Suppressor macrophage treated with lipopolysaccharide for 1 hour (primary cell): ENCODE measurements around the gene MXRA8.
"Not testable (repeated sequence)": the region's sequence is repeated elsewhere in the genome, so short reads cannot be mapped to it uniquely, and the experiment has no call there.

Experiments
- DNase-seq, 3 donors: peaks; one replicate each; pipeline ENCODE4 v3.0.0-alpha.2; 2020 to 2022

The MXRA8 gene, protein sequence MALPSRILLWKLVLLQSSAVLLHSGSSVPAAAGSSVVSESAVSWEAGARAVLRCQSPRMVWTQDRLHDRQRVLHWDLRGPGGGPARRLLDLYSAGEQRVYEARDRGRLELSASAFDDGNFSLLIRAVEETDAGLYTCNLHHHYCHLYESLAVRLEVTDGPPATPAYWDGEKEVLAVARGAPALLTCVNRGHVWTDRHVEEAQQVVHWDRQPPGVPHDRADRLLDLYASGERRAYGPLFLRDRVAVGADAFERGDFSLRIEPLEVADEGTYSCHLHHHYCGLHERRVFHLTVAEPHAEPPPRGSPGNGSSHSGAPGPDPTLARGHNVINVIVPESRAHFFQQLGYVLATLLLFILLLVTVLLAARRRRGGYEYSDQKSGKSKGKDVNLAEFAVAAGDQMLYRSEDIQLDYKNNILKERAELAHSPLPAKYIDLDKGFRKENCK

DNA sequence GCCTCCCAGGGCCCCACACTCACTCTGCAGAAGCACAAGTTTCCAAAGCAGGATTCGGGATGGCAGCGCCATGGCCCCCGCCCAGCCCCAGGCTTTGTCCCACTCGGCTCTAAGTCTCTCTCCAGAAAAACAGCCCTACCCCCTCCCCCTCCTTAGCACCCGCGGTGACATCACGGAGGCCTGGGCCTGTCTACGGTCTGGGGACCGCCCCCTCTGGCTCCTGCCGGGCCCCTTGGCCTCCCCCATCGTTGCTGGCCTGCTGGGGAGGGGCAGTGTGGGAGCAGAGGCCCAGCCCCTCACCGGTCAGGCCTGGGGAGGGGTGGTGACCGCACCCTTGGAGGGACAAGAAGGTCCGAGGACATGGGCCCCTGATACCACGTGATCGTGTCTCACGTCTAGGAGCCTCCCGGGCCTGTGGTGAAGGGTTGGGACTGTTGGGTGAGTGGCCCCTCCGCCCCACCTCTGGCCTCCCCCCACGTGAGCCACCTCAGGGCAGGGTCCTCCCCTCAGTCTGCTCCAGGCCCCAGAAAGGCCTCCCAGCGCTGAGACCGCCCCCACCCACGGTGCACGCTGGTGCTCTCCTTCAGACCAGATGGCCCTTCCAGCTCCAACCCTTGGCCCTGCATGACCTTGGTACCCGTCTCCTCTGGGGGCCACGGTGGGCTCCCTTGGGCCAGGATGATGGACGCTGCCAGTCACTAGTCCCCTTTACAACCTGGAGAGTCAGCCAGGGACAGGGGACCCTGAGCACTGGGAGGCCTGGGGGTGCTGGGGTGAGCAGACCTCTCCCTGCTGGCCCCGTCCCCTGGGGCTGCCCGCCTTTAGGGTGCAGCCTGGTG is at the start of gene MXRA8:
Gene MXRA8, minus strand, starts transcription at position 123 of the 839 bp plus-strand sequence. Its CDS starts 51 bp downstream, at position 72.
- no peak for DNase-seq

DNA sequence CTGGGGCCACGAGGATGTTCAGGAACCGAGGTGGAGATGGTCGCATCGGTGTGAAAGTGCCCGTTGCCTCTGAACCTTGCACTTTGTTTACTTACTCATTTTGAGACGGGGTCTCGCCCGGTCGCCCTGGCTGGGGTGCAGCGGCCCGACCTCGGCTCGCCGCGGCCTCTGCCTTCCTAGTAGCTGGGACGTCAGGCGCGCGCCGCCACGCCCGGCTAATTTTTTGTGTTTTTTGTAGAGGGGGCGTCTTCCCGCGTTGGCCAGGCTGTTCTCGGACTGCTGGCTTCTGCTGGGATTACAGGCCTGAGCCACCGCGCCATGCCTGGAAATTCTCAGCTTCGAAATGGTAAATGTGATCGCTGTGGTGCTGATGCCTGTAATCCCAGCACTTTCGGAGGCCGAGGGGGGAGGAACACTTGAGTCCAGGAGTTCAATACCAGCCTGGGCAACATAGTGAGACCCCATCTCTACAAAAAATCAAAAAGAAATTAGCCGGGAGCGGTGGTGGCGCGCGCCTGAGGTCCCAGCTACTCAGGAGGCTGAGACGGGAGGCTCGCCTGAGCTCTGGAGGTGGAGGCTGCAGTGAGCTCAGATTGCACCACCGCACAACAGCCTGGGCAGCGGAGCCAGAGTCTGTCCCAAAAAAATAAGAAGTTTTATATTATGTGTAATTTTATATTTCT is 49.4 kb upstream of the MXRA8 start:
- peak; percentile 42 to 55 (median 54) for DNase-seq

- peak; percentile 97 for DNase-seq
These were observed 48.7 kb upstream of the MXRA8 start, which contains the start of gene MRPL20 for GRCh38 chr1:1406821-1407635. MRPL20 (minus strand) TSS chr1:1407293; CDS start chr1:1407217, 76 bp downstream.

- no peak for DNase-seq
These were observed 47.9 kb upstream of the MXRA8 start for GRCh38 chr1:1406101-1406820.

GRCh38 chr1:1403653-1404052 is 45.3 kb upstream of the MXRA8 start:
- DNase-seq = peak; percentile 78 to 80 (median 78)

DNA sequence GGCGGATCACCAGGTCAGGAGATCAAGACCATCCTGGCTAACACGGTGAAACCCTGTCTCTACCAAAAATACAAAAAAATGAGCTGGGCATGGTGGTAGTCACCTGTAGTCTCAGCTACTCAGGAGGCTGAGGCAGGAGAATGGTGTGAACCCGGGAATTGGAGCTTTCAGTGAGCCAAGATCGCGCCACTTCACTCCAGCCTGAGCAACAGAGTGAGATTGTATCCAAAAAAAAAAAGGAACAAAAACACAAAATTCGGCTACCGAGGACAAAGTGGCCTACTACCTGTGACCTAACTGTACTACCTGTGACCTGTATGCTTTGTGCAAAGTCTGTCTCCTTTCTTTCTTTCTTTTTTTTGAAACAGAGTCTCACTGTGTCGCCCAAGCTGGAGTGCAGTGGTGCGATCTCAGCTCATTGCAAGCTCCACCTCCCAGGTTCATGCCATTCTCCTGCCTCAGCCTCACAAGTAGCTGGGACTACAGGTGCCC is 44.6 kb upstream of the MXRA8 start:
- not testable (repeated sequence) for DNase-seq

GRCh38 chr1:1402072-1402900 is 43.9 kb upstream of the MXRA8 start:
- peak; percentile 46 to 62 (median 53) for DNase-seq

DNA sequence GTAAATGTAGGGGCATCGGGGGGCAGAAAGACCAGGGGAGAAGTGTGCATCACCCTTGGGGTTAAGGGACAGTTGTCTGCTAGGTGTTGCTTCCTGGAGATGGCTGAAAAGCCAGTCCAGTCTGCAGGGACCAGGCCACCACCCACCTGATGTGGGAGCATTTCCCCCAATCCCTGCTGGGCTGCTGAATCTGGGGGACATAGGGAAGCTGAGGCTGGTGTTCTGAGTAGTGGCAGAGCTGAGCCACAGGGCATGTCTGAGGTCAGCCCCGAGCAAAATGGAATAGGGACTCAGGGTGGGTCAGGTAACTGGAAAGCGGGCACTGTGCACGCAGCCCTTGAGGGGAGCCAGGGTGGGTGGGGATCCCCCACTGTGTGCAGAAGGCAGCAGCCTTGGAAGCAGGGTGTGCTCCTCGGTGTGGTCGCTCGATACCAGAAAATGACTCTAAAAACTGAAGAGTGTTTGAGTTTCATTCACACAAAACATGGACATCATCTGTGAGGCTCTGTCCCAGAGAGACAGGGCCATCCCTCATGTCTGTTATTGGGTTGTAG is 43.2 kb upstream of the MXRA8 start:
- DNase-seq = no peak

DNA sequence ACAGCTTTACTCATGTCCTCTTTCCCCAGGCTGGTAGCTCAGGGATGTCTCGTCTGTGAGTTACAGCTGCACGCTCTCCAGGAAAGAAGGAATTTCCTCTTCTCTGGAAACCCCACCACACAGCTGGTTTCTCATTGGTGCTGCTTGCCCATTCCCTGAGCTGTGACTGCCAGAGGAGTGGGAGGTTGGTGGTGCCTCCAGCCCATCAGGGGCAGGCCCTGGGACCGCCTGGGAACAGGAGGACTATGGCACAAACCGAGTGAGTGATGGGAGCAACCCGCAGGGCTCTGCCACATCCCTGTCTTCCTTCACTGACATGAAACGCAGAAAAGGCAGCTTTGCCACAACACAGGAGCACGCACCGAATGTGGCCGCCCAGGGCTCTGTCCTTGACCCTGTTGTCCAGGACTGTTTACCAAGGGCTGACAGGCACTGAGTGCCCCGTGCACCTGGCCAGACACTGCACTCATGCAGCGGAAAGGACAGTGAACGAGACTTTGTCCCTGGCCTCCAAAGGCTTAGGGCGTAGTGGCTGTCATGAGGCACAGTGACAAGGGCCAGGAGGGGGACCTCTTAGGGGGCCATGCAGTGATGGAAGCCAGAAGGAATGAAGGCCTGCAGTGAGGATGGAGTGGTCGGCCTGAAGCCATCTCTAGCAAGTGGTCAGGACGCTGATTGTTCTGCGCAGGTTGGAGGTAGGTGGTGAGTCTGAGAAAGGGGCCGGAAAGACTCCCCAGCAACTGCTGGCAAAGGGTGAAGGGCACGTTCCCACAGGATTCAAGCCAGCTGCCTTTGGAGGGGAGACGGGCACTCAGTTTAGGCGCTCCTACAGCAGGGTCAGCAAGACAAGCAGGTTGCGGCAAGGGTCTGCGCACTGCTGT is 42.5 kb upstream of the MXRA8 start:
- peak; percentile 35 to 45 (median 42) for DNase-seq

- DNase-seq = peak in 1 of 3 donors; percentile 20
These were observed 41.7 kb upstream of the MXRA8 start for GRCh38 chr1:1399872-1400575.

DNA sequence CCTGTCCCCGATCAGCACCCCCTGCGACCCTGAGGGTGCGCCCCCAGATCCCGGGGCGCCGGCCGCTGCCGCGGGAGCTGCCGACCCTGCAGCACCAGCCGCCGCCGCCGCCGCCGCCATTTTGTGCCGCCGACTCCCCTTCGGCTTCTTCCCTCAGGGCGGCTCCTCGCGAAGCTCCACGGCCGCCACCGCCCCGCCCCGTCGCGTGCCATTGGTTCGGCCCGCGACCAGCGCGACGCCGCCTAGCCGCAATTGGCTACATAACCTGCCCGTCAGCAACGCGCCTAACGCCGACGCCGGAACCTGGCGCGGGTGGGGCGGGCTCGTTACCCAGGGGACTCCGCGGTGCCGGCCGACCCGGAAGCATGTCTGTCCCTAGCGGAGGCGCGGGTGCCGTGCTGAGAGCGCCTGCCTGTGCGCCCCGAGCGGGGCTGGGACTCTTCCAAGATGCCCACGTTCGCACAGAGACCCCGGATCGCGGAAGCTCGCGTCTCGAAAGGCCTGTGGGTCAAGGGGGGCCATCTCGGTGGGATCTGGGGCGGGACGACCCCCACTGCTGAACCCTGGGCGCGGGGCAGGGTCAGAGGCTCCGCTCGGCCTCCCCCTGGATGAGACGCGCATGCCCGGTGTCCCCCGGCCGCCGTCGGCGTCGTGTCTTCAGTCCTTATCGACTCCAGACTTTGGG is 41.0 kb upstream of the MXRA8 start, which contains the start of gene CCNL2:
Gene CCNL2, minus strand, starts transcription at position 149 of the 685 bp plus-strand sequence. Its CDS starts 29 bp downstream, at position 120.
- DNase-seq = peak; percentile 100

DNA sequence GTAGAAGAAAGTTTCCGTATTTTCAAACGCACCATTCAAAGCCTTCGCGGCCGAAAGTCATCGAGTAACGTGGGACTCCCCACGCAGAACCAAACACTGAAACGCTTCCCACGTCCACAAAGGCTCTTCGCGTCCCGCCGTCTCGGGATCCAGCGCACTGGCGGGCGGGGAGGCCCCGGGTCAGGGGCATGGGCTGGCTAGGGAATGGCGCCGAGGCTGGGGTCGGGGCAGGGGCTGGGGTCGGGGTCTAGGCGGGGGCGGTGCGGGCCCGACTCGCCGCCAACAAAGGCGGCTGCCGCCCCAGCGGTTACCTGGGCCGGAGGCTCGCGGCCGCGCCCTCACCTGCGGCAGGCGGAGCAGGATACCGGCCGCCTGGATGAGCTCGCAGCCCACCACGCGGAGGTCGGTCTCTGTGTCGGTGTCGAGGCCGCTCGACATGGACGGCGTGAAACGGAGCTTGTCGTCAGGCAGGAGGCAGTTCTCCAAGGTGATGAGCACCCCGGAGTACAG is 40.4 kb upstream of the MXRA8 start:
- DNase-seq = peak; percentile 49 to 62 (median 52)

DNA sequence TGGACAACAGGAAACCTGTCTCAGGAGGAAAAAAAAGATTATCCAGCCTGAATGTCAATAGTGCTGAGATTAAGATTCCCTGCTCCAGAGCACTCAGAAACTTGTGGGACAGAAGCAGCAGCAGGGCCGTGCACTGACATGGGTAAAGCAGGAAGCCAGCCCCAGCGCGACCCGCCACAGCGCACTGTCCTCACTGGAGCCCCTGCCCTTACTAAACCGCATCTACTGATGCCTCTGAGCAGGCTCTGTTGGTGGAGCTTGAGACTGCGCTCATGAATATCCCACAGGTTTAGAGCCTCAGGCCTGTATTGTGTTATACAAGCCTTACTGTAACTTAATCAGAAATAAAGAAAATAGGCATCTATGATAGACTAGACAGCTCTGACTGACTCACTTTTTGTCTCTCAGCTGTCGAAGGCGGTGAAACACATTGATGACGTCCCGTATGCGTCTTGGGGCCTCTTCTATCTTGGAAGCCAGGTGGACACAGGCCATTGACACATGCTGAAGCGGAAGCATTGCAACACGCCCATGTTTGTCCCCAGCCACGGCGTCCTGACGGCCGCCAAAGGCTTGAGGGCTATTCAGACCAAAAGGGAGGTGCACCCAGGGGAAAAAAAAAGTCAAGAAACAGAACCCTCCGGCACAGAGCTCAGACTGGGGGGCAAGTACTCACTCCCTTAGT is 39.6 kb upstream of the MXRA8 start:
- DNase-seq = peak in 1 of 3 donors; percentile 21

DNA sequence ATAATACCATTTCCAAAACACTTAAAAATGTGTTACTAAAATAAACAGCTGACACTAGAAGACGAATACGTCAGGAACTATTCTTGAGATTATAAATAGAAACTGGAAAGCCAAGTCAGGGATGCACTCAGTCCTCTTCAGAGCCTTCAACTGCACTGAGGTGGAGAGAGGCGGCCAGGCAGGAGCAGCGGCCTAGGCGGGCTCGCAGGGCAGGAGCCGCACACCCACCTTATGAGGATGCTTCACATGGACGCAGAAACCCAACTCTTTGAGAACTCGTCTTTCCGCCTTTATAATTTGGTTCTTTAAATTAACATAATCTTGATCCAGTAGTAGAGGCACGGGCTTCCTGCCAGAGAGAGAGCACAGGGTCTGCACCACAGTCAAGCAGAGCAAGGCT is 36.8 kb upstream of the MXRA8 start:
- DNase-seq = no peak

GRCh38 chr1:1394116-1394515 is 35.8 kb upstream of the MXRA8 start:
- DNase-seq = no peak

GRCh38 chr1:1393428-1393827 is 35.1 kb upstream of the MXRA8 start:
- DNase-seq = no peak

GRCh38 chr1:1393014-1393413 is 34.7 kb upstream of the MXRA8 start:
- DNase-seq = no peak
